Measurements from ENCODE around the gene NAALADL2. TPM values are rescaled to one million over a fixed set of nuclear protein-coding genes. Genes with fewer than 3 reads are reported as not detected.
"Not testable (repeated sequence)": the region's sequence is repeated elsewhere in the genome, so short reads cannot be mapped to it uniquely, and the experiment has no call there.

The NAALADL2 gene
- total RNA-seq, 1 donor, result 1.3 TPM

- Histone ChIP-seq H3K27me3 (ENCODE audit: insufficient read depth, low read length) (no peaks in the 10 kb centered on the region), H3K4me1 (ENCODE audit: insufficient read depth, low read length) (no peaks in the 10 kb centered on the region), H3K9me3 (ENCODE audit: low read depth, low read length) (no peaks in the 10 kb centered on the region), H3K4me3 (ENCODE audit: low read length) (no peak overlapping the region)
Measured at GRCh38 chr3:175103298-175103697, 244.2 kb downstream of the NAALADL2 start.

- H3K9me3 ChIP-seq (ENCODE audit: low read depth, low read length), result no peaks in the 10 kb centered on the region
- no peaks in the 10 kb centered on the region for H3K27me3 ChIP-seq (ENCODE audit: insufficient read depth, low read length)
- no peak overlapping the region for H3K4me3 ChIP-seq (ENCODE audit: low read length)
- H3K4me1 ChIP-seq (ENCODE audit: insufficient read depth, low read length), result no peaks in the 10 kb centered on the region
Measured at GRCh38 chr3:175105066-175105465, 245.9 kb downstream of the NAALADL2 start.

GRCh38 chr3:175107231-175107630 lies 248.1 kb downstream of the NAALADL2 start:
- Histone ChIP-seq H3K4me1 (ENCODE audit: insufficient read depth, low read length) (no peaks in the 10 kb centered on the region), H3K4me3 (ENCODE audit: low read length) (no peak overlapping the region), H3K9me3 (ENCODE audit: low read depth, low read length) (no peaks in the 10 kb centered on the region), H3K27me3 (ENCODE audit: insufficient read depth, low read length) (no peaks in the 10 kb centered on the region)

GRCh38 chr3:175107995-175108394 lies 248.9 kb downstream of the NAALADL2 start:
- no peak overlapping the region for H3K4me3 ChIP-seq (ENCODE audit: low read length)
- H3K4me1 ChIP-seq (ENCODE audit: insufficient read depth, low read length), result no peaks in the 10 kb centered on the region
- no peaks in the 10 kb centered on the region for H3K9me3 ChIP-seq (ENCODE audit: low read depth, low read length)
- H3K27me3 ChIP-seq (ENCODE audit: insufficient read depth, low read length), result no peaks in the 10 kb centered on the region

GRCh38 chr3:175108613-175109151 lies 249.5 kb downstream of the NAALADL2 start:
- Histone ChIP-seq H3K9me3 (ENCODE audit: low read depth, low read length) (no peaks in the 10 kb centered on the region), H3K4me1 (ENCODE audit: insufficient read depth, low read length) (no peaks in the 10 kb centered on the region), H3K27me3 (ENCODE audit: insufficient read depth, low read length) (no peaks in the 10 kb centered on the region), H3K4me3 (ENCODE audit: low read length) (no peak overlapping the region)

- Histone ChIP-seq H3K4me1 (ENCODE audit: insufficient read depth, low read length) (no peaks in the 10 kb centered on the region), H3K9me3 (ENCODE audit: low read depth, low read length) (no peaks in the 10 kb centered on the region), H3K4me3 (ENCODE audit: low read length) (no peak overlapping the region), H3K27me3 (ENCODE audit: insufficient read depth, low read length) (no peaks in the 10 kb centered on the region)
Measured at GRCh38 chr3:175111036-175111435, 251.9 kb downstream of the NAALADL2 start.

GRCh38 chr3:175118382-175118941 lies 259.3 kb downstream of the NAALADL2 start:
- Histone ChIP-seq H3K4me3 (ENCODE audit: low read length) (no peak overlapping the region), H3K9me3 (ENCODE audit: low read depth, low read length) (peaks cover 5% of the 10 kb centered on the region), H3K4me1 (ENCODE audit: insufficient read depth, low read length) (no peaks in the 10 kb centered on the region), H3K27me3 (ENCODE audit: insufficient read depth, low read length) (no peaks in the 10 kb centered on the region)

GRCh38 chr3:175121225-175121624 lies 262.1 kb downstream of the NAALADL2 start:
- H3K4me3 ChIP-seq (ENCODE audit: low read length), result no peak overlapping the region
- H3K27me3 ChIP-seq (ENCODE audit: insufficient read depth, low read length), result no peaks in the 10 kb centered on the region
- H3K9me3 ChIP-seq (ENCODE audit: low read depth, low read length), result peaks cover 5% of the 10 kb centered on the region
- H3K4me1 ChIP-seq (ENCODE audit: insufficient read depth, low read length), result no peaks in the 10 kb centered on the region

GRCh38 chr3:175127075-175127662 lies 268.0 kb downstream of the NAALADL2 start:
- Histone ChIP-seq H3K4me1 (ENCODE audit: insufficient read depth, low read length) (no peaks in the 10 kb centered on the region), H3K4me3 (ENCODE audit: low read length) (no peak overlapping the region), H3K9me3 (ENCODE audit: low read depth, low read length) (no peaks in the 10 kb centered on the region), H3K27me3 (ENCODE audit: insufficient read depth, low read length) (no peaks in the 10 kb centered on the region)

GRCh38 chr3:175129126-175129525 lies 270.0 kb downstream of the NAALADL2 start:
- H3K4me3 ChIP-seq (ENCODE audit: low read length), result no peak overlapping the region
- H3K27me3 ChIP-seq (ENCODE audit: insufficient read depth, low read length), result no peaks in the 10 kb centered on the region
- no peaks in the 10 kb centered on the region for H3K9me3 ChIP-seq (ENCODE audit: low read depth, low read length)
- H3K4me1 ChIP-seq (ENCODE audit: insufficient read depth, low read length), result no peaks in the 10 kb centered on the region

GRCh38 chr3:175129571-175129970 lies 270.4 kb downstream of the NAALADL2 start:
- Histone ChIP-seq H3K4me3 (ENCODE audit: low read length) (no peak overlapping the region), H3K4me1 (ENCODE audit: insufficient read depth, low read length) (no peaks in the 10 kb centered on the region), H3K27me3 (ENCODE audit: insufficient read depth, low read length) (no peaks in the 10 kb centered on the region), H3K9me3 (ENCODE audit: low read depth, low read length) (no peaks in the 10 kb centered on the region)

- not testable (repeated sequence) for H3K27me3 ChIP-seq (ENCODE audit: insufficient read depth, low read length); H3K4me1 ChIP-seq (ENCODE audit: insufficient read depth, low read length); H3K4me3 ChIP-seq (ENCODE audit: low read length); H3K9me3 ChIP-seq (ENCODE audit: low read depth, low read length)
Measured at GRCh38 chr3:175131866-175132265, 272.7 kb downstream of the NAALADL2 start.

- not testable (repeated sequence) for H3K4me1 ChIP-seq (ENCODE audit: insufficient read depth, low read length); H3K9me3 ChIP-seq (ENCODE audit: low read depth, low read length); H3K4me3 ChIP-seq (ENCODE audit: low read length); H3K27me3 ChIP-seq (ENCODE audit: insufficient read depth, low read length)
Measured at GRCh38 chr3:175132706-175133105, 273.6 kb downstream of the NAALADL2 start.

- no peak overlapping the region for H3K4me3 ChIP-seq (ENCODE audit: low read length)
- H3K4me1 ChIP-seq (ENCODE audit: insufficient read depth, low read length), result no peaks in the 10 kb centered on the region
- H3K27me3 ChIP-seq (ENCODE audit: insufficient read depth, low read length), result no peaks in the 10 kb centered on the region
- peaks cover 8% of the 10 kb centered on the region for H3K9me3 ChIP-seq (ENCODE audit: low read depth, low read length)
Measured at GRCh38 chr3:175144368-175144767, 285.2 kb downstream of the NAALADL2 start.

- Histone ChIP-seq H3K4me1 (ENCODE audit: insufficient read depth, low read length) (no peaks in the 10 kb centered on the region), H3K27me3 (ENCODE audit: insufficient read depth, low read length) (no peaks in the 10 kb centered on the region), H3K9me3 (ENCODE audit: low read depth, low read length) (peaks cover 4% of the 10 kb centered on the region), H3K4me3 (ENCODE audit: low read length) (no peak overlapping the region)
Measured at GRCh38 chr3:175146258-175146657, 287.1 kb downstream of the NAALADL2 start.

- no peak overlapping the region for H3K4me3 ChIP-seq (ENCODE audit: low read length)
- H3K27me3 ChIP-seq (ENCODE audit: insufficient read depth, low read length), result no peaks in the 10 kb centered on the region
- peaks cover 4% of the 10 kb centered on the region for H3K9me3 ChIP-seq (ENCODE audit: low read depth, low read length)
- no peaks in the 10 kb centered on the region for H3K4me1 ChIP-seq (ENCODE audit: insufficient read depth, low read length)
Measured at GRCh38 chr3:175149675-175150074, 290.5 kb downstream of the NAALADL2 start.

Measured in mononuclear cell (primary cell).